HG02973 (cell line): ENCODE results near the gene ARHGAP19.
"Not testable (repeated sequence)": the region's sequence is repeated elsewhere in the genome, so short reads cannot be mapped to it uniquely, and the experiment has no call there.

ENCODE experiments used
- ATAC-seq: cut with Tn5 transposase; IDR thresholded peaks from one replicate; pipeline ENCODE4 v1.9.1; 2021; ENCODE audit warnings: moderate library complexity; ENCODE audit not compliant: unreplicated experiment

Gene ARHGAP19

DNA sequence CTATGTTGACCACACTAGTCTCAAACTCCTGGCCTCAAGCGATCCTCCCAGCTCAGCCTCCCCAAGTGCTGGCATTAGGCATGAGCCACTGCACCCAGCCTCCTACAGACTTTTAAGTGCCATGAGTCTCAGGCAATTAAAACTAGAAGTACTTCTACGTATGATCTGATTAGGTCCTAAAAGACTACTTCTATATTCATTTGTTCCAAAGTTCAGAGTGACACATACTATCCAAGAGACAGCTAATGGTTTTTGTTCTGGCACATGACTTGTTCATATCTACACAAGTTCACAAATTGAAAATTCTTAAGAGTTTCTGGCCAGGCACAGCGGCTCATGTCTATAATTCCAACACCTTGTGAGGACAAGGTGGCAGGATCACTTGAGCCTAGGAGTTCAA, 11.7 kb downstream of the ARHGAP19 start:
- no peak for ATAC-seq

DNA sequence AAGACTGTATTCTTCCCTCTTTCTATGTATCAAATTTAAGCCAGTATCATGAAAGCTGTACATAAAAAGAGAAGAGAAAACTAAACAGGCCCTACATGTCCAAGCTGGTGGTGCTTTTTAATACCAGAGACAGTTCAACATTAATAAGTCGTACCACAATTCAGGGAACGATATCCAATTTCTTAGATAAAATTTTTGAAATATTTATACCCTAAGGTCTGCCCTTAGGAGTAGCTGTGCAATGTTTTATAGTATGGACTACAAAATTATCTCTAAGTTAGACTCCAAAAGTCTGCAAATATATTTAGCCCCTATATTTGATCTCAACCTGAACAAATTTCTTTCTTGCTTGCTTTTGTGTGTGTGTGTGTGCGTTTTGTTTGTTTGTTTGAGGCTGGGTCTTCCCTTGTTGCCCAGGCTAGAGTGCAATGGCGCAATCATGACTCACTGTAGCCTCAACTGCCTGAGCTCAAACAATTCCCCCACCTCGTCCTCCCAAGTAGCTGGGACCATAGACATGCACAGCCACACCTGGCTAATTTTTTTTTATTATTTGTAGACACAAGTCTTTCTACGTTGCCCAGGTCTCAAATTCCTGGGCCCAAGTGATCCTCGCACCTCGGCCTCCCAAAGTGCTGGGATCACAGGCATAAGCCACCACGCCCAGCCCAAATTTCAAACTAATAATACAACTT, 13.2 kb downstream of the ARHGAP19 start:
- ATAC-seq: no peak

DNA sequence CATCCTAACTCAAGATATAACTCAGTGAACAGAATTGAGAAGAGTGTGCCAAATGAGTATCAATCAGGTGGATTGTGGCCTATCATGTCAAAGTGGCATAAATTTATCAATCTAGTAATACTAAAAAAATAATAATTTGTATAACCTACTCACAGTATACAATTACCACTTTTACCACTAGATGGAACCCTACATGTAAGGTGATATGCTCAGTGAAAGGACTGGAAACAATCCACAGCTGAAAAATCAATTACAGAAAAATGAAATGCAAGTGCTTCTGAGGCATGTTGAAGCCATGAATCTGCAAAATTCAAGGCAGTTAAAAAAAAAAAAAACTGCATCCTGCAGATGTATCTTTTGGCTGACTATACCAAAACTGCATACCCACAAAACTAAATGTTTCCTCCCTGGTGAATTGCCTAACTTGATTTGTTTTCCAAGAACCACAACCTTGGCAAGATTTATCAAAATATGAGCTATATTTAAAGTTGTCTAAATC, 13.9 kb downstream of the ARHGAP19 start:
- no peak for ATAC-seq

- no peak for ATAC-seq
Observed at GRCh38 chr10:97277551-97277950, 14.9 kb downstream of the ARHGAP19 start.

- ATAC-seq: no peak
Observed at GRCh38 chr10:97274828-97275227, 17.6 kb downstream of the ARHGAP19 start.

GRCh38 chr10:97273700-97274099, 18.7 kb downstream of the ARHGAP19 start:
- ATAC-seq: no peak

GRCh38 chr10:97270523-97271154, 21.8 kb downstream of the ARHGAP19 start:
- no peak for ATAC-seq

DNA sequence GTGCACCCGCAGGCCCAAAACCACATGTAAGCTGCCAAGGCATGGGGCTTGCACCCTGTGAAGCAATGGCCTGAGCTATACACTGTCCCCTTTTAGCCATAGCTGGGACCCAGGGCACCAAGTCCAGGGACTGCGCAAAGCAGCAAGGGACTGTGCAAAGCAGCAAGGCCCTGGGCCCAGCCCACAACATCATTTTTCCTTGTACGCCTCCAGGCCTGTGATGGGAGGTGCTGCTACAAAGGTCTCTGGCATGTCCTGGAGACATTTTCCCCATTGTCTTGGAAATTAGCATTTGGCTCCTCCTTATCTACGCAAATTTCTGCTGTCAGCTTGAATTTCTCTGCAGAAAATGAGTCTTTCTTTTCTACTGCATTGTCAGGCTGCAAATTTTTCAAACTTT, 24.8 kb downstream of the ARHGAP19 start:
- no peak for ATAC-seq

GRCh38 chr10:97265095-97265494, 27.3 kb downstream of the ARHGAP19 start:
- not testable (repeated sequence) for ATAC-seq

GRCh38 chr10:97263971-97264370, 28.5 kb downstream of the ARHGAP19 start:
- no peak for ATAC-seq

DNA sequence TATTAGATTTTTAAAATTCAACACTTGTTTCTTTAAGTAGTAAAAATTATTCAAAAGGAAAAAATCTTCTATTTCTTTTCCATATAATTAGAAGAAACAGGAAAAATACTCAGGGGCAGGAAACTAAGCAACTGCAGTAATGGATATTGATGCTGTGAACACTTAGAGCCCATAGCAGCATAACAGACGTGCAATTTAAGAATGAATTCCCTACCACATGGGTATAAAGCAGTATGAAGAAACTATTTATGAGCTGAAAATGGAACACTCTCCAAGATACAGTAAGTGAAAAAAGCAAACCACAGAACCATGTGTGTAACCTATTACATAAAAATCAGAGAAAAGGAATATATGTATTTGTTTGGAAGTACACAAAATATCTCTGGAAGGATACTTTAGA, 30.8 kb downstream of the ARHGAP19 start:
- no peak for ATAC-seq

GRCh38 chr10:97261183-97261582, 31.3 kb downstream of the ARHGAP19 start:
- no peak for ATAC-seq

- ATAC-seq: no peak
Observed at GRCh38 chr10:97259119-97259518, 33.3 kb downstream of the ARHGAP19 start.

DNA sequence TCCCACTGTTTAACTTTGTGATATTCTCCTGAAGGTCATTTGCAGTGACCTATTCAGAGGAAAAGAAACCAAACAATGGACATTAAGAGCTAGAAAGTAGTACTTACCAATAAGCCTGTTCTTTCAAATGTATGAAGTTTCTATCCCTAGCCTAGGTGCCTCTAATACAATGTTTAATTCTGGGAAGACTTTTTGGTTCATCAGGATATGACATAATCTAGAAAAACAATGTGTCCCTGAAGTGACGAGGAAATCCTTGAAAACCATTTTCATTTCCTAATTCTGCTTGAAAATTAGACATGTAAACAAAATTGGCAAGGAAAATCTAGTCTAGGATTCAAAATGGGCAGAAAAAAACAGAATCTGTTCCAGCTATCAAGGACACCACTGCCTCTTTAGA, 36.1 kb downstream of the ARHGAP19 start:
- no peak for ATAC-seq

GRCh38 chr10:97255512-97256293, 36.7 kb downstream of the ARHGAP19 start:
- no peak for ATAC-seq

GRCh38 chr10:97254694-97255093, 37.7 kb downstream of the ARHGAP19 start:
- no peak for ATAC-seq

- no peak for ATAC-seq
Observed at GRCh38 chr10:97250952-97251351, 41.5 kb downstream of the ARHGAP19 start.

- ATAC-seq: no peak
Observed at GRCh38 chr10:97243836-97244235, 48.6 kb downstream of the ARHGAP19 start.

GRCh38 chr10:97238855-97239254, 53.6 kb downstream of the ARHGAP19 start:
- ATAC-seq: no peak

DNA sequence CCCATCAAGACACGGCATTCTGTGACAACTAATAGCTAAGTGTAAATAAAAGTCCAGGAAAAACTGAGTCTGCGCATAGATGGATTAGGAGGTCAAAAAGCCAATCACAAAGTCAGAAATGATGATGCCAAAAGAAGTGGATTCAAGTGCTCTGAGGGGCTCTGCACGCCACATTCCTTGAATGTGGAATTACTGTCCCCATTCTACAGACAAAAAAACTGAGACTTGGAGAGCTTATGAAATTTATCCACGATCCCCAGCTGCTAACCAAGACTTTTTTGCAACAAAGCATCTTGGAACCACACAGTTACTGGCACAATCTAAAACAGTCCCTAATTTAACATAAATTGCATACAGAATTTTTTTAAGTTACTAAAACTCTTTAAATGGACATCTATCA, 57.1 kb downstream of the ARHGAP19 start:
- ATAC-seq: no peak

DNA sequence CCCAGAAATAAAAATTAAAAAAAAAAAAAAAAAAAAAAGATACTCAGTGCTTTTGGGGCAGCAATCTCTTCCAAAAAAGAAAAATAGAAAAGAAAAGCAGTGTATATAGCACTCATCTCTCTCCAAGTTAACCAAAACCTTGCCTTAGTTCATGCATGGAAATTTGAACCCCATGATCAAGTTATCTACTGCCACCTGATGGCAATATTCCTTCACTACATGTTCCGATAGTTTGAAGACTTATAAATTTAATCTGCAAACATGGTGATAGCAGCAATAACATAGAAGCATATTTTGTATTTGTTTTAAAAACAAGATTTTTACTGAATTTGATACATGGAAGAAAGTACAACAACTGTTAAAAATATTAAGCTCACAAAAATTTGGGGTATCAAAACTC, 58.0 kb downstream of the ARHGAP19 start:
- ATAC-seq: no peak

GRCh38 chr10:97230146-97230545, 62.3 kb downstream of the ARHGAP19 start:
- ATAC-seq: no peak
